Mesodermal cell (in vitro differentiated cells): ENCODE measurements around the gene APOB.

Experiments
- H3K27ac ChIP-seq: 2 replicates; pipeline ENCODE4 v1.7.0; 2013; ENCODE audit warnings: mild to moderate bottlenecking, low read depth, low read length, moderate library complexity; ENCODE audit not compliant: severe bottlenecking
- H3K36me3 ChIP-seq: 2 replicates; pipeline ENCODE4 v1.7.1; 2013; ENCODE audit warnings: mild to moderate bottlenecking, low read length, moderate library complexity; ENCODE audit not compliant: control insufficient read depth, insufficient read depth
- H3K4me1 ChIP-seq: one replicate; pipeline ENCODE4 v1.7.1; 2013; ENCODE audit warnings: mild to moderate bottlenecking, low read length; ENCODE audit not compliant: insufficient read depth, control insufficient read depth, poor library complexity, severe bottlenecking
- H3K4me3 ChIP-seq: 2 replicates; pipeline ENCODE4 v1.7.0; 2013; ENCODE audit warnings: low read length, control low read depth, mild to moderate bottlenecking; ENCODE audit not compliant: insufficient read depth, poor library complexity, severe bottlenecking; ENCODE audit errors: extremely low read depth
- H3K9me3 ChIP-seq: 2 replicates; pipeline ENCODE4 v1.7.1; 2013; ENCODE audit warnings: mild to moderate bottlenecking, low read length, moderate library complexity; ENCODE audit not compliant: control insufficient read depth
- WGBS, 2 experiments: methylation state at CpG; one replicate each; pipeline ENCODE4 v1.1.5; 2013; ENCODE audit warnings: missing lambda C conversion rate in 2 of 2; ENCODE audit not compliant: insufficient coverage in 2 of 2; 5-methylcytosine and 5-hydroxymethylcytosine counted together

Gene APOB

GRCh38 chr2:21014364-21015280, 29.3 kb downstream of the APOB start:
- Histone ChIP-seq H3K4me3 (no peak overlapping the region), H3K4me1 (no peaks in the 10 kb centered on the region), H3K27ac (no peak overlapping the region), H3K36me3 (no peaks in the 10 kb centered on the region), H3K9me3 (no peaks in the 10 kb centered on the region)
- WGBS, 2 experiments = 83 to 87% methylated on average over 2 to 3 of the region's 6 CpGs

GRCh38 chr2:21013043-21013816, 30.6 kb downstream of the APOB start:
- no peak overlapping the region for H3K4me3 ChIP-seq
- 86 to 97% methylated on average over 6 to 8 of the region's 8 CpGs for WGBS, 2 experiments
- H3K4me1 ChIP-seq = no peaks in the 10 kb centered on the region
- no peaks in the 10 kb centered on the region for H3K36me3 ChIP-seq
- H3K27ac ChIP-seq = no peak overlapping the region
- no peaks in the 10 kb centered on the region for H3K9me3 ChIP-seq

GRCh38 chr2:21012557-21012937, 31.3 kb downstream of the APOB start:
- WGBS, 2 experiments = 94 to 100% methylated on average over 1 to 2 of the region's 3 CpGs
- Histone ChIP-seq H3K36me3 (no peaks in the 10 kb centered on the region), H3K9me3 (no peaks in the 10 kb centered on the region)

GRCh38 chr2:21011876-21012556, 31.9 kb downstream of the APOB start:
- H3K9me3 ChIP-seq = no peaks in the 10 kb centered on the region
- no peak overlapping the region for H3K27ac ChIP-seq
- 86 to 90% methylated on average over 6 to 8 of the region's 8 CpGs for WGBS, 2 experiments
- H3K4me1 ChIP-seq = no peaks in the 10 kb centered on the region
- no peaks in the 10 kb centered on the region for H3K36me3 ChIP-seq
- no peak overlapping the region for H3K4me3 ChIP-seq

More at GRCh38 chr2:21012557-21012937, 31.3 kb downstream of the APOB start:
- H3K4me3 ChIP-seq = no peak overlapping the region
- H3K27ac ChIP-seq = no peak overlapping the region
- H3K4me1 ChIP-seq = no peaks in the 10 kb centered on the region

- Histone ChIP-seq H3K4me3 (no peak overlapping the region), H3K4me1 (no peaks in the 10 kb centered on the region), H3K27ac (no peak overlapping the region), H3K36me3 (no peaks in the 10 kb centered on the region), H3K9me3 (no peaks in the 10 kb centered on the region)
- WGBS, 2 experiments = 94 to 98% methylated on average over 3 of the region's 3 CpGs
Observed at GRCh38 chr2:21011453-21011852, 32.4 kb downstream of the APOB start.

- 92% methylated on average over 10 of the region's 10 CpGs for WGBS, 2 experiments
- H3K9me3 ChIP-seq = no peaks in the 10 kb centered on the region
- no peaks in the 10 kb centered on the region for H3K36me3 ChIP-seq
- H3K4me3 ChIP-seq = no peak overlapping the region
- H3K27ac ChIP-seq = no peak overlapping the region
- no peaks in the 10 kb centered on the region for H3K4me1 ChIP-seq
Observed at GRCh38 chr2:21010813-21011439, 32.9 kb downstream of the APOB start.

GRCh38 chr2:21009662-21010225, 34.1 kb downstream of the APOB start:
- 71% methylated on average over 1 of the region's 2 CpGs; no CpG with 5 or more reads in 1 of the 2 experiments for WGBS, 2 experiments
- Histone ChIP-seq H3K4me3 (no peak overlapping the region), H3K9me3 (no peaks in the 10 kb centered on the region), H3K27ac (no peak overlapping the region), H3K4me1 (no peaks in the 10 kb centered on the region), H3K36me3 (no peaks in the 10 kb centered on the region)

GRCh38 chr2:21008790-21009661, 34.8 kb downstream of the APOB start:
- WGBS, 2 experiments = 89 to 93% methylated on average over 4 to 6 of the region's 7 CpGs
- H3K36me3 ChIP-seq = no peaks in the 10 kb centered on the region
- no peaks in the 10 kb centered on the region for H3K9me3 ChIP-seq

GRCh38 chr2:21008014-21008789, 35.7 kb downstream of the APOB start:
- 89 to 94% methylated on average over 6 of the region's 9 CpGs for WGBS, 2 experiments
- Histone ChIP-seq H3K36me3 (no peaks in the 10 kb centered on the region), H3K27ac (no peak overlapping the region), H3K9me3 (no peaks in the 10 kb centered on the region), H3K4me1 (no peaks in the 10 kb centered on the region), H3K4me3 (no peak overlapping the region)

More at GRCh38 chr2:21008790-21009661, 34.8 kb downstream of the APOB start:
- no peaks in the 10 kb centered on the region for H3K4me1 ChIP-seq
- no peak overlapping the region for H3K4me3 ChIP-seq
- H3K27ac ChIP-seq = no peak overlapping the region
